ENCODE results near the gene SLC2A8.

The SLC2A8 gene

DNA sequence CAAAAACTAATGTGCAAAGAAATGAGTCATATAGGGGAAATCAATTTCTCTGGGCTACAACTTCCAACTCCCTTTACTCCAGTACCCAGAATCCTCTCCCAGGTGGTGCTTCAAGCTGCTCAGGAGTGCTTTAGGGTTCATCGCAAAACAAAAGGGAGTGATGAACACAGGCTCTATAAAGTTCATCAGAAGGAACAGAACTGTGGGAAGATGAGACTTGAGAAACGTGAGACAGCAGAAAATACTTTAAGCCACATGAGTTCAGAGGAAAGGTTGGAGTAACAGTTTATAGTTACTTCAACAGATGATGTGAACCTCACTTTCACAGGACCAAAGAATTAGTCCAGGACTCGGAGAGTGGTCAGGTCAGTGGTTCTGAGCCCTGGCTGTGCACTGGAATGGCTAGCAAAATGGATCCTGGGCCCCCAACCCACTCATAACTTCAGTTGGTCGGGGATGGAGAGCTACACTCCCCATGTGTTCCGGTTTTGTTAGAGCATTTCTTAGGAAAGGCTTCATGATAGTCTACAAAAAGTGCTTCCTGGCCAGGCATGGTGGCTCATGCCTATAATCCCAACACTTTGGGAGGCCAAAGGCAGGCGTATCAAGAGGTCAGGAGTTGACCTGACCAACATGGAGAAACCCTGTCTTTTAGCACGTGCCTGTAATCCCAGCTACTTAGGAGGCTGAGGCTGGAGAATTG, 49.9 kb downstream of the SLC2A8 start:
- no peak for TF ChIP-seq ZNF274 (IDR thresholded peaks at IDR 0.05; ENCODE audit: low read depth, low read length)
- H3K4me3 ChIP-seq (ENCODE audit: low read length) = no peak overlapping the region

DNA sequence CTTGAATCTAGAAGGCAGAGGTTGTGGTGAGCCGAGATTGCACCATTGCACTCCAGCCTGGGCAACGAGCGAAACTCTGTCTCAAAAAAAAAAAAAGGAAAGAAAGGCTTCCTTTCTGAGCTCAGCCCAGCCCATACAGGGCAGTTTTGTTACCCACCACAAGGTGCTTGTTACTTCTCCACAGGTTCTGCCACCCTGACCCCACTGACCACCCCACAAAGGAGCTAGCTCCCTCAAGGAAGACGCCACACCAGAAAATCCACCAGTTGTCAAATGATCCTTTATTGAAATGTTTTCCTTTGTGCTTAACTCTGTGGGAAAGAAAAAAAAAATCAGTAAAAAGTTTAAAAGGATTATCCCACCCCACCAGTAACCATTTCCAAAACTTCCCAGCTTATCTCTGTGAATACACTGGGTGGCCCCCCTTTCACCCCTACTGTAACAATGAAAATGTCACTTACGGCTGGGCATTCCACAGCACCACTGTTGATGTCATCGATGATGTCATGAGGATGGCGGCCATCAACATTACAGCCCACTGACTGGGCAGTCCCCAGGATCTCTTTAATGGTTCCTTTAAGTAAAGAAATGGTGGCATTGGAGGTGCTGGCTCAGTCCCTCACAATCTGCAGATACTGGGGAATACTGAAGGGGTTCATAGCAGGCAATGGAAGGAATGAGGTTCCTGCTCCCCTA, 50.6 kb downstream of the SLC2A8 start:
- TF ChIP-seq ZNF274 (IDR thresholded peaks at IDR 0.05; ENCODE audit: low read depth, low read length) = no peak
- H3K4me3 ChIP-seq (ENCODE audit: low read length) = no peak overlapping the region

DNA sequence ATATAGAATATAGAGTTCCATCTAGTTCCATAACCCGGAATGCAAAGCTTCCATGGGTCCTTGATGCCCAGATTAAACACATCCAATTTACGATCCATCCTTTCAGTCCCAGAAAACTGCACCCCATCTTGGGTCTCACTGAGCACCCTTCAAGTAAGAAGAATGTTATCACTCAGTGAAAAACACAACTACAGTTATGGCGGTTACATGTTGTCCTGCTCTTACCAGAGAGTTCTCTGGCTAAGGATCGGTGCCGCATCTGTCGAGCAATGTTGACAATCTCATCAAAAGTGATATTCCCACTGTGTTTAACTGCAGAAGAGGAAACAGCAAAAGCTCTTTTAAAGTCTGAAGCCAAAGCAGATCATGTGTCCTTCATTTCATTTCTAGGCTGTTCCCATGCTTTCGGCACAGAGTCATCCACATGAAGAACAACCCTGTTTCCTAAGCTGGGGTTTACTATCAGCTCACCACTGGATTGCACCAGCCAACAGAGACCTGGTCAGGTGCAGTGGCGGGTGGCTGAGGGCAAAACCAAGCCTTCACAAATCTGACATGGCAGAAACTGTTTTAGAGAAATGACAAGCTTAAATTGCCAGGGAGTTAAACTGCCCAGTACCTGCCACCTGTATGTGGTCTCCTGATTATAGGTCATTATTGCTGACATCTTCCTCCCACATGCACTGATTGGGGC, 51.3 kb downstream of the SLC2A8 start:
- TF ChIP-seq ZNF274 (IDR thresholded peaks at IDR 0.05; ENCODE audit: low read depth, low read length) = no peak
- H3K4me3 ChIP-seq (ENCODE audit: low read length) = peak overlapping the region; percentile 99; the same call in 1 of the 2 replicates

DNA sequence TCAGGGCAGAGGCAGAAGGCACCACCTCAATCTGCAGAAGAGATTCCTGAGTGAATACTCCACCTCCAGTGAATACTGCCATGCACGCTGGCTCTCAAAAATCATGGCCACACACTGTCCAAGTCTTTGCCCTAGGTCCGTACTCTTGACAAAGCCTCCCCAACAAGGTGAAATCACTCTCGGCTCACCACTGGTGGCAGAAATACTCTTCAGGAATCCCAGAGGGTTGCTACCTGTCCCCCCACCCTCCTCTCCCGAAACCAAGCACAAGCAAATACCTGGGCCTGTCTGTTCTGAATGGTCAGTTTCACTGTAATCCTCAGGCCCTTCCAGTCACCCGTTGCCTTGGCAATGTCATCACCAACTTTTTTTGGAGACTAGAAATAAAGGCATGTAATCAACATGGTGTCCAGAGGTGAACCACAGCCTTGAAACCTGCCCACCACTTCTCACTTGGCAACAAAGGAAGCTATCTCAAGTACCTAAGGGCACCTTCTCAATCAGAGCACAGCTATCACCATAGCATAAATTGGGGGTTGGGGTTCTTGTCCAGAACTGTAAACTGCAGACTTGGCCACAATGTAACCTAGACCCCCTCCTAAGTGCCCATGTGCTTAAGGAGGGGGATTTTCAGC, 52.5 kb downstream of the SLC2A8 start:
- no peak for TF ChIP-seq ZNF274 (IDR thresholded peaks at IDR 0.05; ENCODE audit: low read depth, low read length)
- peak overlapping the region; percentile 99 for H3K4me3 ChIP-seq (ENCODE audit: low read length)

DNA sequence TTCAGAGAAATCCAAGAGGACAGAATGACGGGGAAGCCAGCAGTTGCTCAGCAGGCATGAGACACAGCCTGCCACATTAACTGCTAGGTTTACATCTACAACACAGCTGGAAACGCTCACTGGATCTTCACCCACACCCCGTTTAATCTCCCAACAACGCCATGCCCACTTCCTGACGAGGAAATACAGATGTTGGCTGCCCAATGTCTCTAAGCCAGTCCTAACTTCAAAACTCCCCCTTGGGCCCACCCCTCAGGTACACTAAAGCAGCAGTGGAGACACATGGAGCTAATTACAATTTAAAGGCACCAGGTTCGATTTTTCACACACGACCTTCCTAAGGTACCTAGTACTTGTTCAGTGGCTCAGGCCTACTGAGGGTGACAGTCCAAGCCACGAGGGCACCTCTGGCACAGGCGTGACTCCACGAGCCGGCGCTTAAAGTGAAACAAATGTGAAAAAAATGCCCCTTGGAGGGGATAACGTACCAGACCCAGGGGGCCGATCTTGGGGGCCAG, 53.3 kb downstream of the SLC2A8 start:
- TF ChIP-seq ZNF274 (IDR thresholded peaks at IDR 0.05; ENCODE audit: low read depth, low read length) = no peak
- peak overlapping the region; percentile 99 for H3K4me3 ChIP-seq (ENCODE audit: low read length)

DNA sequence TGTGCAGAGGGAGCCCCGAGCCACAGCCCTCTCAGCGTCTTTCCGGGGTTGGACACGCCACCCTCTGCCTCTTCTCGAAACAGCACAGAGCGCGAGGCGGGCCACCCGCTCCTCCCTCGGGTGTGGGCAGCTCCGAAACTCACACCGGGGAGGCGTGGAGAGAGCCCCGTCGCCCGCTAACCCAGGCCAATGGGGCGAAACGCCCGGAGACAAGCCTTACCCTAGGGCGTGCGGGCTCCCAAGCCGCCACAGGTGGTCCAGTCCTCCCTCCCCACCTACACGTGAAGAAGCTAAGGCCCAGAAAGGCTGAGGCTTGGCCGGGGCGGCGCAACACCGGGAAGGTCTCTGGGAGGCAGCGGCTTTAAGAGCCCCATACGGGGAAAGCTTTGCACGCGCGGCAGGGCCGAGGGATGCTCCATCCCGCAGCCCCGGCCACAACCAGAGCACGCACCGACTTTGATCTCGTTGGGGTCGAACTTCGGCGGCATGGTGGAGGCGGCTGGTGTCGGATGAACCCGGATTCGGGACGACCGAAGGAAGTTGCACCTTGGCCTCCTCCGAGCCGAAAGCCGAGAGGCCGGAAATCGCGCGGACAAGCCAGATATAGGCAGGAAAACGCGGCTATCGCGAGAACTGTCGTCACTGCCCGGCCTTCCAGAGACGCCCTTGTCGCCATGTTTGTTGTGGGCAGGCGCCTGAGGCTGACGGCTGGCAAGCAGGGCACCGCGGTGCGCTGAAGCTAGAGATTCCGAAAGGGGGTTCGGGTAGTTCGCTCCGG, 54.0 kb downstream of the SLC2A8 start, which contains the start of the genes LRSAM1 and RPL12:
Gene LRSAM1, plus strand, starts transcription at position 681 of the 778 bp plus-strand sequence. CDS start 3,018 bp downstream, outside the sequence.
Gene RPL12, minus strand, starts transcription at position 577 of the 778 bp plus-strand sequence. Its CDS starts 89 bp downstream, at position 488.
- H3K4me3 ChIP-seq (ENCODE audit: low read length) = peak within 1 kb of the TSS; percentile 99
- TF ChIP-seq ZNF274 (IDR thresholded peaks at IDR 0.05; ENCODE audit: low read depth, low read length) = no peak

DNA sequence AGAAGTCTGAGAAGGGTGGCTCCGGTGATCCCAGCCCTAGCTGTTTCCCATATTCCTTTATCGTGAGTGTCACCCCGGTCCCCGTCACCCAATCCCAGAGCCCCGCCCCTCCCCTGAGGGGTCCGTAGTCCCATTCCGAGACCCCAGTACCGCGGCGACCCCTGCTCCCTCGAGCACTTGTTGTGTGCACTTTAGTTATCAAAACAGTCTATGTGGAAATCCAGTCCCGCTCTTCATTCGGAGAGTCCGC, 54.6 kb downstream of the SLC2A8 start:
- TF ChIP-seq ZNF274 (IDR thresholded peaks at IDR 0.05; ENCODE audit: low read depth, low read length) = no peak
- peak overlapping the region; percentile 99 for H3K4me3 ChIP-seq (ENCODE audit: low read length)

DNA sequence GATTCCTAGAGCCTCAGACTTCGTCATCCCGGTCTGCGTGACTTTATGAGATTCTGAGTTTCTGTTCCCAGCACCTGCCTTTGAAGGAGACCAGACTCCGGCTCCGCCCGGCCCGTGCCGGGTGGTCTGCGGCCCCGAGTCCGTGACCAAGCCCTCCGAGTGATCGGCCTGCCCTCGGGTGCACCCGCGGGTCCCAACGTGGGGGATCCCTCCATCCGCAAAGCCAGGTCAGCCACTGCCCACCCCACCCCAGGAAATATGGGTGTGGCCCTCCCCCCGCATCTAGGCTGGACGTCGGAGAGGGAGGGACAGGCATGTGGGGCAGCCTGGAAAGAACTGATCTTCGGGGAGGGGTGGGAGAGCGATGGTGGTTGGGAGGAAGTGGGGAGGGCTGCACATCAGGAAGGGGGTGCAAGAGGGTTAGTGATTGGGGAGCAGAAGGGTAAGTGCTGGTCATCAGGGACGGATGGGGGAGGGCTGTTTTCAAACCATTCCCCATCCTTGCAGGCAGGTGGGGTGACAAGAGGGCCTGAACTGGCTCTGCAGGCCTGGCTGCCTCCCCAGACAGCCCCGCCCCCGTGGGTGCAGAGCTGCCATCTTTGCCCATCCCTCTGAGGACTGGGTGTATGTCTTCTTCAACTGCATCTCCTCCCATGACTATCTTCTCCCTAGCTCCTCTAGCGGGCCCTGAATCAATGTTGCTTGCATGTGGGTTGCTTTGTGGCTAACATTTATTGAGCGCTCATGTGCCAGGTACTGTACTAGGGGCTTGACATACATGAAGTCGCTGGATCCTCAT, 55.1 kb downstream of the SLC2A8 start:
- no peak for TF ChIP-seq ZNF274 (IDR thresholded peaks at IDR 0.05; ENCODE audit: low read depth, low read length)
- peak overlapping the region; percentile 99 for H3K4me3 ChIP-seq (ENCODE audit: low read length)

DNA sequence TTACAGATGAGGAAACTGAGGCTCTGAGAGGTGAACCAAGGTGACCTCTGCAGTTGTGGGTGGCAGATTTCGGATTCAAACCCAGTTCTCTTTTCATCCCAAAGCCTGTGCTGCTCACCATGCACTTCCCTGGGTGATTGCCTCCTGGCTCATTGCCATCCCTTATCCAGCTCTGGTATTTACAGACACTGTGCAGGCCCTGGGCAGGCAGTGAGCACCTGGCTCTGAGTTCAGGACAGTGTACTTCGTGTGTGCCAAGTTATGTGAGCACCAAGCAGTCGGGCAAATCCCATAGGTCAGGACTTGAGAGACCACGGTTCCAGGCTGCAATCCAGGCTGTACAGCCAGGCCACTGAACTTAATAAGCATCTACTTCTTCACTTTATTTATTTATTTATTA, 55.7 kb downstream of the SLC2A8 start:
- no peak overlapping the region; the same call in 1 of the 2 replicates for H3K4me3 ChIP-seq (ENCODE audit: low read length)
- TF ChIP-seq ZNF274 (IDR thresholded peaks at IDR 0.05; ENCODE audit: low read depth, low read length) = no peak

DNA sequence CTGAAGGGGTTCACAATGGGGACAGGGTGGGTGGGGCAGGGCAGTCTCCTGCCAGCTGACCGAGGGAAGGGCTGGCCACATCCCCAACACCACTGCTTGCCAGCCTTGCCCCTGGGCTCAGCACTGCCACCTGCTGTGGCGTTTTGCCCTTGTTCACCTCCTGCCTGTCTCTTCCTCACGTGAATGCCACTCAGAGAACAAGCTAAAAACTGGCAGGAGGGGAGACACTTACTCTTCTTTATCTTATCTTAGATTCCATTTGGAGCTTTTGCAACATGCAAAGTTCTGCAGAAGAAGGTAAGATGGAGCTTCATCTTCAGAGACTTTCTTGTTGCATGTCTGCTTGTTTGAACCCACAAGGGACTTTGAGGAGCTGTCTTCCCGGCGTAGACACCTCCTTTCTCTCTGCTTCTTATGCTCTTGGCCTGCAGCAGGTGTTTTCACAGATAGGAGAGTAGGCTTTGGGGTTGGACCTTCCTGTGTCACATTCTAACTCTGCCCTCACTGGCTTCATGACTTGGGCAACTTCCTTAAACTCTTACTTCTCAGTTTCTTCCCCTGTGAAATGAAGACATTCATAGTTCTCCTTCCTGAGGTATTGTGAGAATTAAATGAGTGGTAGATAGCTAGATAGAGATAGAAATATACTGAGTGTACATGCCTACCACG, 58.5 kb downstream of the SLC2A8 start:
- H3K4me3 ChIP-seq (ENCODE audit: low read length) = no peak overlapping the region
- TF ChIP-seq ZNF274 (IDR thresholded peaks at IDR 0.05; ENCODE audit: low read depth, low read length) = no peak

DNA sequence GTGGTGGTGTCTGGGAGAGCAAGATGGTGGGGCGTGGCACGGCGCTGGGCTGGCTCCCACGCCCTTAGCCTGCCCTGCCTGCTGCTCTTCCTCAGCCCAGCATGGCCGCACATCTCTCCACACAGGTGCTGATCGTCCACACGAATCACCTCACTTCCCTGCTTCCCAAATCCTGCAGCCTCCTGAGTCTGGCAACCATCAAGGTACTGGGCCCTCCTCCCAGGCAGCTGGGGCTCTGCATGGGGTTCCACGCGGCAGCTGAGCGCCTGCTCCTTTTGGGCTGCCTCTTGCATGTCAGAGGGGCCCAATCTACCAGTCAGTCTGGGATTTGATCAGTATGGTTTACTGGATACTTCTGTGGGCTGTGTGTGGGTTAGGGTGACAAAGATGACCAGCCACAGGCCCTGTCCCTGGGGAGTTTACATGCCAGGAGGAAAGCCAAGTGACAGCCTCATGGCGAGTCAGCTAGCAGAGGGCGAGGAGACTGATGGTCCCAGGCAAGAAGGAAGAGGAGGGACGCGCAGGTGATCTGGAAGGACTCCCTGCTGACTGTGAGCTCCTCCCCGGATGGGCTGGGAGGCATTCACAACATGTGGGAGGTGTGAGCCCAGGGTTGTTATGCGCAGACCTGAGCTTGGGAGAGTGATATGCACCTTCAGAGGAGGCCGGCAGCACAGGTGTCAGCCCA, 60.4 kb downstream of the SLC2A8 start:
- TF ChIP-seq ZNF274 (IDR thresholded peaks at IDR 0.05; ENCODE audit: low read depth, low read length) = no peak

More for the DNA sequence above, 60.4 kb downstream of the SLC2A8 start:
- H3K4me3 ChIP-seq (ENCODE audit: low read length) = no peak overlapping the region

Measured in GM08714 (cell line).